Bronchial epithelial cell (primary cell): ENCODE data around the gene TBCD. TPM values are rescaled to one million over a fixed set of nuclear protein-coding genes. Genes with fewer than 3 reads are reported as not detected.
"Not testable (repeated sequence)": the region's sequence is repeated elsewhere in the genome, so short reads cannot be mapped to it uniquely, and the experiment has no call there.

Experiments used
- DNase-seq: peaks from one replicate; pipeline ENCODE4 v3.0.0-alpha.2; 2010; ENCODE audit warnings: low read depth
- FAIRE-seq: peaks from 2 replicates; lab custom pipeline; 2011; peaks lifted over from hg19 to GRCh38; lab: Jason Lieb, UNC
- H3K27me3 ChIP-seq: 2 replicates; pipeline ENCODE4 v1.5.1; 2011; ENCODE audit warnings: low read length; ENCODE audit not compliant: control insufficient read depth, insufficient read depth
- H3K36me3 ChIP-seq: 2 replicates; pipeline ENCODE4 v1.5.1; 2011; ENCODE audit warnings: low read length; ENCODE audit not compliant: control insufficient read depth, insufficient read depth
- H3K4me3 ChIP-seq: 2 replicates; pipeline ENCODE4 v1.5.1; 2011; ENCODE audit warnings: mild to moderate bottlenecking, low read depth, low read length, control low read depth
- CTCF ChIP-seq: IDR thresholded peaks from 2 replicates; pipeline ENCODE4 v1.5.1; 2011; ENCODE audit warnings: mild to moderate bottlenecking, moderate library complexity, low read length, control low read depth, inconsistent platforms; ENCODE audit not compliant: insufficient read depth, severe bottlenecking
- total RNA-seq: library from RNA; depleted of rRNA; stranded (reverse); fragments of >200 nt; gene quantifications from 2 replicates; pipeline ENCODE4 v1.2.1, GENCODE V29; 2014

TBCD gene
- total RNA-seq, 1 donor from 2014 or later = 22.6 TPM

GRCh38 chr17:82769041-82769440 lies 17.2 kb downstream of the TBCD start:
- TF ChIP-seq CTCF = no peak
- H3K36me3 ChIP-seq = peaks cover 17% of the 10 kb centered on the region
- H3K27me3 ChIP-seq = no peaks in the 10 kb centered on the region
- H3K4me3 ChIP-seq = no peak overlapping the region
- DNase-seq (no peak), FAIRE-seq (no peak)

GRCh38 chr17:82772026-82772425 lies 20.2 kb downstream of the TBCD start:
- Histone ChIP-seq H3K36me3 (peaks cover 17% of the 10 kb centered on the region), H3K27me3 (no peaks in the 10 kb centered on the region), H3K4me3 (no peak overlapping the region)
- no peak for FAIRE-seq
- peak; percentile 81 for DNase-seq
- TF ChIP-seq CTCF = no peak

GRCh38 chr17:82774456-82774855 lies 22.6 kb downstream of the TBCD start:
- H3K27me3 ChIP-seq, DNase-seq, H3K4me3 ChIP-seq, FAIRE-seq: not testable (repeated sequence)
- peaks cover 10% of the 10 kb centered on the region for H3K36me3 ChIP-seq

GRCh38 chr17:82775001-82775823 lies 23.3 kb downstream of the TBCD start:
- Histone ChIP-seq H3K36me3 (peaks cover 11% of the 10 kb centered on the region), H3K4me3 (peak overlapping the region; percentile 17), H3K27me3 (no peaks in the 10 kb centered on the region)
- FAIRE-seq = no peak
- peak; percentile 92 for TF ChIP-seq CTCF
- DNase-seq = peak; percentile 39

- FAIRE-seq (no peak), DNase-seq (no peak)
- TF ChIP-seq CTCF = no peak
Observed at GRCh38 chr17:82776454-82776853, 24.6 kb downstream of the TBCD start.

GRCh38 chr17:82777778-82778375 lies 26.0 kb downstream of the TBCD start:
- H3K36me3 ChIP-seq, H3K4me3 ChIP-seq, FAIRE-seq, H3K27me3 ChIP-seq, DNase-seq: not testable (repeated sequence)

More at GRCh38 chr17:82776454-82776853, 24.6 kb downstream of the TBCD start:
- Histone ChIP-seq H3K4me3 (no peak overlapping the region), H3K27me3 (no peaks in the 10 kb centered on the region), H3K36me3 (peaks cover 11% of the 10 kb centered on the region)
